OCI-M2 (cell line): ENCODE measurements around the gene TMED6.

Source experiments
- DNase-seq: peaks from one replicate; lab custom pipeline; 2025; ENCODE audit not compliant: unreplicated experiment; lab: John Stamatoyannopoulos, UW

Gene TMED6

GRCh38 chr16:69351309-69352027, at the start of gene TMED6:
TMED6 (minus strand) TSS chr16:69351786; CDS start chr16:69351753, 33 bp downstream.
- no peak for DNase-seq

- DNase-seq, result no peak
Measured at GRCh38 chr16:69399361-69399760, 47.8 kb upstream of the TMED6 start.

- DNase-seq, result no peak
Measured at GRCh38 chr16:69397821-69398521, 46.4 kb upstream of the TMED6 start.

GRCh38 chr16:69396187-69397061, 44.8 kb upstream of the TMED6 start:
- DNase-seq, result no peak

- no peak for DNase-seq
Measured at GRCh38 chr16:69395859-69396186, 44.2 kb upstream of the TMED6 start.

GRCh38 chr16:69393898-69394849, 42.6 kb upstream of the TMED6 start:
- DNase-seq, result no peak

GRCh38 chr16:69386596-69386995, 35.0 kb upstream of the TMED6 start:
- DNase-seq, result no peak

GRCh38 chr16:69384974-69385373, 33.4 kb upstream of the TMED6 start:
- no peak for DNase-seq

GRCh38 chr16:69382421-69382820, 30.8 kb upstream of the TMED6 start:
- DNase-seq, result no peak

GRCh38 chr16:69381231-69381630, 29.6 kb upstream of the TMED6 start:
- no peak for DNase-seq

- DNase-seq, result no peak
Measured at GRCh38 chr16:69378760-69379159, 27.2 kb upstream of the TMED6 start.

GRCh38 chr16:69378036-69378435, 26.4 kb upstream of the TMED6 start:
- no peak for DNase-seq

- no peak for DNase-seq
Measured at GRCh38 chr16:69376393-69377059, 24.9 kb upstream of the TMED6 start.

- DNase-seq, result no peak
Measured at GRCh38 chr16:69373019-69373418, 21.4 kb upstream of the TMED6 start.

GRCh38 chr16:69371564-69371963, 20.0 kb upstream of the TMED6 start:
- DNase-seq, result no peak

GRCh38 chr16:69368866-69369265, 17.3 kb upstream of the TMED6 start:
- DNase-seq, result no peak

- no peak for DNase-seq
Measured at GRCh38 chr16:69367980-69368379, 16.4 kb upstream of the TMED6 start.

GRCh38 chr16:69366431-69366830, 14.8 kb upstream of the TMED6 start:
- no peak for DNase-seq

GRCh38 chr16:69365901-69366300, 14.3 kb upstream of the TMED6 start:
- DNase-seq, result no peak

- no peak for DNase-seq
Measured at GRCh38 chr16:69364088-69364487, 12.5 kb upstream of the TMED6 start.
